GM23248 (cell line): ENCODE data around the gene RPL7A. TPM values are rescaled to one million over a fixed set of nuclear protein-coding genes. Genes with fewer than 3 reads are reported as not detected.
A peak's percentile ranks its signal among the peaks of the same experiment; 100 is the strongest.
"Not testable (repeated sequence)": the region's sequence is repeated elsewhere in the genome, so short reads cannot be mapped to it uniquely, and the experiment has no call there.

Experiments
- DNase-seq: peaks from one replicate; pipeline ENCODE4 v3.0.0-alpha.2; 2015
- H2AFZ ChIP-seq: fragments of 200-600 bp; sonication (generic); 2 replicates; pipeline ENCODE4 v1.6.1; 2016; ENCODE audit warnings: antibody characterized with exemption
- H3F3A ChIP-seq: fragments of 200-600 bp; sonication (generic); 2 replicates; pipeline ENCODE4 v1.6.1; 2016; ENCODE audit warnings: mild to moderate bottlenecking, antibody characterized with exemption, mixed run types; ENCODE audit not compliant: insufficient read depth
- H3K27ac ChIP-seq: fragments of 200-600 bp; sonication (generic); 2 replicates; pipeline ENCODE4 v1.5.1; 2016; ENCODE audit warnings: mild to moderate bottlenecking
- H3K27me3 ChIP-seq: fragments of 200-600 bp; sonication (generic); replicated peaks from 2 replicates; pipeline ENCODE4 v1.6.1; 2016; ENCODE audit warnings: mild to moderate bottlenecking; ENCODE audit not compliant: insufficient read depth
- H3K36me3 ChIP-seq: fragments of 200-600 bp; sonication (generic); 2 replicates; pipeline ENCODE4 v1.6.1; 2016; ENCODE audit warnings: low read depth, mild to moderate bottlenecking
- H3K4me1 ChIP-seq: fragments of 200-600 bp; sonication (generic); 2 replicates; pipeline ENCODE4 v1.6.1; 2016; ENCODE audit warnings: mild to moderate bottlenecking; ENCODE audit not compliant: insufficient read depth
- H3K4me2 ChIP-seq: fragments of 200-600 bp; sonication (generic); one replicate; pipeline ENCODE4 v1.6.1; 2016; ENCODE audit warnings: mild to moderate bottlenecking; ENCODE audit not compliant: unreplicated experiment
- H3K4me3 ChIP-seq: fragments of 200-600 bp; sonication (generic); 2 replicates; pipeline ENCODE4 v1.5.1; 2016; ENCODE audit warnings: mild to moderate bottlenecking
- H3K79me2 ChIP-seq: fragments of 200-600 bp; sonication (generic); 2 replicates; pipeline ENCODE4 v1.6.1; 2016; ENCODE audit warnings: mild to moderate bottlenecking; ENCODE audit not compliant: insufficient read depth
- H3K9ac ChIP-seq: fragments of 200-600 bp; sonication (generic); 2 replicates; pipeline ENCODE4 v1.6.1; 2016; ENCODE audit warnings: mild to moderate bottlenecking
- H3K9me2 ChIP-seq: fragments of 200-600 bp; sonication (generic); 2 replicates; pipeline ENCODE4 v1.6.1; 2016; ENCODE audit warnings: mixed run types, mild to moderate bottlenecking, moderate library complexity; ENCODE audit not compliant: insufficient read depth
- H3K9me3 ChIP-seq: fragments of 200-600 bp; sonication (generic); one replicate; pipeline ENCODE4 v1.6.1; 2017; ENCODE audit warnings: low read depth
- H4K20me1 ChIP-seq: fragments of 200-600 bp; sonication (generic); 2 replicates; pipeline ENCODE4 v1.6.0; 2016; ENCODE audit not compliant: insufficient read depth
- EZH2 ChIP-seq: fragments of 200-600 bp; sonication (generic); IDR thresholded peaks from 2 replicates; pipeline ENCODE4 v1.6.1; 2018; ENCODE audit warnings: antibody characterized with exemption, mild to moderate bottlenecking; ENCODE audit not compliant: insufficient read depth, poor library complexity, severe bottlenecking
- EZH2phosphoT487 ChIP-seq: fragments of 200-600 bp; sonication (generic); IDR thresholded peaks from 2 replicates; pipeline ENCODE4 v1.6.1; 2018; ENCODE audit warnings: antibody characterized with exemption, moderate library complexity, mild to moderate bottlenecking, low read depth; ENCODE audit not compliant: insufficient read depth
- WGBS, 2 experiments: methylation state at CpG; one replicate each; pipeline ENCODE4 v1.1.6; 2015 to 2017; ENCODE audit warnings: low lambda C conversion rate in 2 of 2, low coverage in 1 of 2; ENCODE audit errors: missing lambda C conversion rate in 2 of 2; 5-methylcytosine and 5-hydroxymethylcytosine counted together
- in situ Hi-C: fragments of 300-500 bp; cut with MboI; formaldehyde crosslinking; loops from 2 replicates; pipeline ENCODE4 v1.15.0; 2020
- polyA plus RNA-seq: library from polyadenylated mRNA; unstranded; fragments of >200 nt; fragmentation: Nextera tagmentation; extraction: Ambion mirVana; gene quantifications from 2 replicates; pipeline ENCODE4 v1.2.1, GENCODE V29; 2016
- total RNA-seq: library from RNA; depleted of rRNA; stranded (reverse); fragments of >200 nt; shearing (Covaris generic); gene quantifications from 2 replicates; pipeline ENCODE4 v1.2.3, GENCODE V29; 2014

Gene RPL7A
- total and polyA plus RNA-seq, 2 experiments from 2014 or later: 458 to 1,382 TPM

DNA sequence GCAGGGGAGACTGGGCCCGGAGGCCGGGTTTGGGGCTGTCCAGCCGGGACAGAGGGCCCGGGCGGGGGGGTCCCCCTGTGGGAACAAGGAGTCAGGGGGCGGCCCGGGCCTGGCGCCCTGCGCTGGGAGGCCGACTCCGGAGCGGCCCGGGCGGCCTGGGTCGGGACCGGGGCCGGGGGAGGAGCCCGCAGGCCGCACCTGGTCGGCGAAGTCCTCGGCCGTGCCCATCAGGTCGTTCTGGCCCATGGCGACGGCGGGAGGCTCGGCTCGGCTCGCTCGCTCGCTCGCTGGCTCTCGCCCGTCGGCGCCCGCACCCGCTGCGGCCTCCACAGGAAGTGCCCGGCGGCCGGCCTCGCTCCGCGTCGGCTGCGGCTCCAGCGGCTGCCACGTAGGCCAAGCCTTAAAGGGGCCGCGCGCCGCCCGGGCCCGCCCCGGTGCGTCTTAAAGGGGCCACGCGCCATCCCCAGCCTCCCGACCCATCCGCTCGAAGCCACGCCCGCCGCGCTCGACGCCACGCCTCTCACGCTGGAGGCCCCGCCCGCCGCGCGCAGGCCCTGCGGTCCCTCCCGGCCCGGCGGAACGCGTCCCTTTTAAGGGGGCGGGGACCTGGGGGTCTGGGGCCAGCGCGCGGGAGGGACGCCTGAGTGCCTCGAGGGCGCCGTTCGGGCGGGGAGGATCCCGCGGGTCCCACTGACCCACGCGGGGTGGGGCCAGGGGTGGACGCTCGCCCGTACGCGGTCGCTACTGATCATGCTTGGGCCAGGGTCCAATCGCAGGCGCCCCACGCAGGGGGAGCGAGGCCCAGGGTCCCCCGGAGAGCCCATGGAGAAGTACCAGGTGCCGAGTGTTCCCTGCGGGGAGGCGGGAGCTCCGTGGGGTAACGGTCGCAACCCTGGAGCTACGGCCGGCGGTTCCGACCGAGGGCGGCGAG is 28.0 kb downstream of the RPL7A start, which contains the start of the genes STKLD1 and SURF4:
TSS of gene STKLD1 (plus strand) at position 643 of the 931 bp plus-strand sequence. CDS start at position 751, 108 bp downstream.
TSS of gene SURF4 (minus strand) at position 337 of the 931 bp plus-strand sequence. CDS start at position 246, 91 bp downstream.
- no peaks in the 10 kb centered on the region for H3K27me3 ChIP-seq
- peak within 1 kb of the TSS; percentile 89 for H3K4me2 ChIP-seq
- peak within 1 kb of the TSS; percentile 100 for H3K9ac ChIP-seq
- peak within 1 kb of the TSS; percentile 93 for H3K27ac ChIP-seq
- H2AFZ ChIP-seq: peak within 1 kb of the TSS; percentile 75
- no peak for TF ChIP-seq EZH2
- TF ChIP-seq EZH2phosphoT487: no peak
- peak; percentile 99 for DNase-seq
- H3F3A ChIP-seq: peaks cover 56% of the 10 kb centered on the region
- no peaks in the 10 kb centered on the region for H3K9me3 ChIP-seq
- H3K4me3 ChIP-seq: peak within 1 kb of the TSS; percentile 83
- H3K79me2 ChIP-seq: peaks cover 48% of the 10 kb centered on the region
- H4K20me1 ChIP-seq: peaks cover 22% of the 10 kb centered on the region; the same call in 1 of the 2 replicates
- peaks cover 7% of the 10 kb centered on the region for H3K36me3 ChIP-seq
- 1% methylated on average over 42 to 73 of the region's 120 CpGs for WGBS, 2 experiments
- no peaks in the 10 kb centered on the region for H3K9me2 ChIP-seq
- in situ Hi-C loops: no loop called here
- peaks cover 41% of the 10 kb centered on the region for H3K4me1 ChIP-seq

DNA sequence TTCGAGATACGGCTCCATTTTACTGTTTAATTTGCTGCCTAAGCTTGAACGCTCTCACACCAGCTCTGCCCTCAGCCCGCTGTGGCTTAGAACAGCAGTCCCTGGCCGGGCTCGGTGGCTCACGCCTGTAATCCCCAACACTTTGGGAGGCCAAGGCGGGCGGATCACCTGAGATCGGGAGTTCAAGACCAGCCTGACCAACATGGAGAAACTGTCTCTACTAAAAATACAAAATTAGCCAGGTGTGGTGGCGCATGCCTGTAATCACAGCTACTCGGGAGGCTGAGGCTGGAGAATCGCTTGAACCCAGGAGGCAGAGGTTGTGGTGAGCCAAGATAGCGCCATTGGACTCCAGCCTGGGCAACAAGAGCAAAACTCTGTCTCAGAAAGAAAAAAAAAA is 29.3 kb downstream of the RPL7A start:
- WGBS, 2 experiments: 48 to 51% methylated on average over 14 of the region's 14 CpGs
- H3K36me3 ChIP-seq, in situ Hi-C loops, H4K20me1 ChIP-seq, H3K27me3 ChIP-seq, H2AFZ ChIP-seq, DNase-seq, H3K9me3 ChIP-seq, H3K9me2 ChIP-seq: not testable (repeated sequence)
- peaks cover 48% of the 10 kb centered on the region for H3F3A ChIP-seq
- peak overlapping the region; percentile 83 for H3K4me3 ChIP-seq
- H3K79me2 ChIP-seq: peaks cover 35% of the 10 kb centered on the region
- H3K4me1 ChIP-seq: peaks cover 28% of the 10 kb centered on the region
- H3K4me2 ChIP-seq: peak overlapping the region; percentile 85
- H3K27ac ChIP-seq: peak overlapping the region; percentile 93
- H3K9ac ChIP-seq: peak overlapping the region; percentile 100; the same call in 1 of the 2 replicates

DNA sequence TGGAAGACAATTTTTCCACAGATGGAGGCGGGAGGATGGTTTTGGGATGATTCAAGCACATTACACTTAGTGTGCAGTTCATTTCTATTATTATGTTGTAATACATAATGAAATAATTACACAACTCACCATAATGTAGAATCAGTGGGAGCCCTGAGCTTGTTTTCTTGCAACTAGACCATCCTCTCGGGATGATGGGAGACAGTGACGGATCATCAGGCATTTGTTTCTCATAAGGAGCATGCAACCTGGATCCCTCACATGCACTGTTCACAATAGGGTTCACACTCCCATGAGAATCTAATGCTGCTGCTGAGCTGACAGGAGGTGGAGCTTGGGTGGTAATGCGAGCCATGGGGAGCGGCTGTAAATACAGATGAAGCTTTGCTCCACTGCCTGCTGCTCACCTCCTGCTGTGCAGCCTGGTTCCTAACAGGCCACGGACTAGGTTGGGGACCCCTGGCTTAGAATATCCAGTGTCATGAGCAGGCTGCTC is 29.8 kb downstream of the RPL7A start:
- Histone ChIP-seq H3K4me3 (no peak overlapping the region), H4K20me1 (peaks cover 5% of the 10 kb centered on the region; the same call in 1 of the 2 replicates), H2AFZ (no peak overlapping the region), H3K4me2 (no peak overlapping the region), H3K36me3 (peaks cover 5% of the 10 kb centered on the region), H3F3A (peaks cover 43% of the 10 kb centered on the region), H3K9me2 (0 out of 2 replicates have a peak, but pooled peaks cover 5% of the 10 kb centered on the region), H3K27me3 (no peaks in the 10 kb centered on the region), H3K9ac (no peak overlapping the region), H3K9me3 (no peaks in the 10 kb centered on the region), H3K79me2 (peaks cover 31% of the 10 kb centered on the region), H3K27ac (peak overlapping the region; percentile 93), H3K4me1 (peaks cover 23% of the 10 kb centered on the region)
- TF ChIP-seq EZH2 (no peak), EZH2phosphoT487 (no peak)
- in situ Hi-C loops: no loop called here
- 3 to 4% methylated on average over 6 of the region's 6 CpGs for WGBS, 2 experiments
- peak; percentile 79 for DNase-seq

DNA sequence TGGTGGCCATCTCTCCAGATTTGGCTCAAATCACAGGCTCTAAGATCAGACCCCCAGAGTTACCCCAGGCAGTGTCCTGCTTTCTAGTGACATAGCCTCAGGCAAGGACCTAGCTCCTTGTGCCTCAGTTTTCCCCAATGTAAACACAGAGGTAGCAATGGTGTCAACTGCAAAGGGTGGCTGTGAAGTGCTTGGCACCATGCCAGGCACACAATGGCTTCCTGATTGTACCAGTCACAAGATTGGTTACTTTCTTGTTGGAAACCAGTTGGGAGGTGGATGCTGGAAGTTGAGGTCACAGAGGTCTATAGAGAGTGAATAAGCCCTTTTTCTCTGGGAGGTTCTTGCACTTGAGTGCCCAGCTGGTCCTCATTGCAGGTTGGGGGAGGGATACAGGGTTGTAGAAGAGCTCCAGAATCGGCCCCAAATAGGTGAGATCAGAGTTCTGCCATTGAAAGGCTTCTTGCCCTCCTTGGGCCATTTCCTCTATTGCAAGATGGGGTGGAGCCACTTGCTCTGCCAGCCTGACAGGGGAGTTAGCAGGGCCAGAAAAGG is 30.5 kb downstream of the RPL7A start:
- H3K36me3 ChIP-seq: no peaks in the 10 kb centered on the region
- DNase-seq: no peak
- in situ Hi-C loops: no loop called here

More for the DNA sequence above, 30.5 kb downstream of the RPL7A start:
- no peak for TF ChIP-seq EZH2
- TF ChIP-seq EZH2phosphoT487: no peak
- Histone ChIP-seq H3K9me2 (0 out of 2 replicates have a peak, but pooled peaks cover 5% of the 10 kb centered on the region), H4K20me1 (no peaks in the 10 kb centered on the region; the same call in 1 of the 2 replicates), H3K4me1 (peaks cover 18% of the 10 kb centered on the region), H3K27ac (no peak overlapping the region), H3K9me3 (no peaks in the 10 kb centered on the region), H3K9ac (no peak overlapping the region), H3K79me2 (peaks cover 23% of the 10 kb centered on the region), H3K4me2 (no peak overlapping the region), H3K27me3 (no peaks in the 10 kb centered on the region), H3F3A (peaks cover 38% of the 10 kb centered on the region), H2AFZ (no peak overlapping the region), H3K4me3 (no peak overlapping the region)
- 100% methylated on average over 1 of the region's 1 CpG for WGBS, 2 experiments
